ENCODE results near the gene RABAC1.
"Not testable (repeated sequence)": the region's sequence is repeated elsewhere in the genome, so short reads cannot be mapped to it uniquely, and the experiment has no call there.

RABAC1 gene, protein sequence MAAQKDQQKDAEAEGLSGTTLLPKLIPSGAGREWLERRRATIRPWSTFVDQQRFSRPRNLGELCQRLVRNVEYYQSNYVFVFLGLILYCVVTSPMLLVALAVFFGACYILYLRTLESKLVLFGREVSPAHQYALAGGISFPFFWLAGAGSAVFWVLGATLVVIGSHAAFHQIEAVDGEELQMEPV

DNA sequence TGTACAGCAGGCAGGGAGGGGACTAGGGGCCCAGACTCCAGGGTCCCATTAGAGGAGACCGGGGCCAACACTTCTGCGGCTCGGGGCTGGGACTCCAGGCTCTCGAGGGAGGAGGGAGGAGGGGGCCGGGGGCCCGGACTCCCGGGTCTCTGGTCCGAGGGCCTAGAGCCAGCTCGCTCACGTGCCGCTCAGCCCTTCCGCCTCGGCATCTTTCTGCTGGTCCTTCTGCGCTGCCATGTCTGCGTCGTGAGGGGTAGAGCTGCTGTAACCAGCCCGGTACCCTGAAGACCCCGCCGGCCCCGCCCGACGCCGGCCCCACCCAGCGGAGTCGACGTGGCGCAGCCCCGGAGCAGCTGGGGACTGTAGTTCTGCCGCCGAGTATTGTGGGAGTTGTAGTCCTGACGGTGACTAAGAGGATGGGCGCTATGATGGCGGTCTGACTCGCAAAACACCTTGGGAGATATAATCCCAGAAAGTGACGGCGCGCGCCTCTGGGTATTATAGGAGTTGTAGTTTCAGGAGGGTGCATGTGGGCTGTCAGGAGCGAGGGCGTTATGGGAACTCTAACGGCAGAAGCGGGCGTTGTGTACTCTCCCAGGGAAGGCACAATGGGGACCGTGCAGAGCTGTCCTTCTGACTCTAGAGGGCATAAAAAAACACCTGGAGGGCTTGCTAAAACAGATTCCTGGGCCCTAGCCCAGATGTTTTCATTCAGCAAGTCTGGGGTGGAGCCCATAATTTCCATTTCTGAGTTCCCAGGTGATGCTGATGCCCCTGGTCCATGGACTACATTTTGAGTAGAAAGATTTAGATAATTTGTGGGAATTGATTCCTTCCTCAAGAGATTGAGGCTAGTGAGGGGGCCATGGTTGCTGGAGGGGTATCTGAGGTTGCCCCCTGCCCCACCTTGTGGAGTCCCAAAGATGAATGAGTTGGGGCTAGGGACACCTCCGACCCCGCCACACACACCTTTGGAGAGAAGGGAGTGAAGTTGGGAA lies at the start of gene RABAC1:
Gene RABAC1, minus strand, starts transcription at position 266 of the 998 bp plus-strand sequence. Its CDS starts 29 bp downstream, at position 237.
- peak; percentile 95 for DNase-seq

GRCh38 chr19:42006569-42006968 lies 47.4 kb upstream of the RABAC1 start:
- no peak for DNase-seq

DNA sequence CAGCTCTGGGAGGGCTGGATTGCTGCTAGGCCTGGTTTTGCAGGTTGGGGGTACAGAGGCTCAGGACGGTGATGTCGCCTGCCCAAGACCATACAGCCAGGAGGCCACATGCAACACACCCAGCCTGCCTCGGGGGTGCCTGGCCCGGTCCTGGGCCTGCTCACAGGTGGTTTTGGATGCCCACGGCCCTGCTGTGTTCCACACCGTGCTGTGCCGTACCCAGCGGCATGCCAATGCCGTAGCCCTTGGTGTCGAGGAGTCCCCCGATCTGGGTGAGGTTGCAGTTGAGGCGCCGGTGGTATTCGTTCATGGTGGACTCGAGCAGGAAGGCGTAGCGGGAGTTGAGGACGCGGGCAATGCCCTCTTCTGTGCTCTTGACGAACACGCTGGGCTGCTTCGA lies 46.4 kb upstream of the RABAC1 start:
- no peak for DNase-seq

GRCh38 chr19:42003506-42004294 lies 44.6 kb upstream of the RABAC1 start:
- DNase-seq, result no peak

DNA sequence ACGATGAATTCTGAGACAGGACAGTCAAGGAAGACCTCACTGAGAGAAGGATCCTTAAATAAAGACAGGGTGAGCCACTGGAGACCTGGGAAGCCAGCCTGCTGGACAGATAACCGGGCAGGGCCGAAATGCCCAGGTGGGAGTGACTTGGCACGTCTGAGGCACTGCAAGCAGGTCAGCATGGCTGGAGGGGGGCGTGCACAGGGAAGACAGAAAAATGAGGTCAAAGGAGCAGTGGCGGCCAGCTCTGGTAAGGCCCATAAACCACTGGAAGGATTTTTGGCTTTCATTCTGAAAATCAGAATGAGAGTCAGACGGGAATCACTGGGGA lies 40.7 kb upstream of the RABAC1 start:
- DNase-seq, result no peak

- no peak for DNase-seq
Observed at GRCh38 chr19:41999071-41999877, 40.2 kb upstream of the RABAC1 start.

DNA sequence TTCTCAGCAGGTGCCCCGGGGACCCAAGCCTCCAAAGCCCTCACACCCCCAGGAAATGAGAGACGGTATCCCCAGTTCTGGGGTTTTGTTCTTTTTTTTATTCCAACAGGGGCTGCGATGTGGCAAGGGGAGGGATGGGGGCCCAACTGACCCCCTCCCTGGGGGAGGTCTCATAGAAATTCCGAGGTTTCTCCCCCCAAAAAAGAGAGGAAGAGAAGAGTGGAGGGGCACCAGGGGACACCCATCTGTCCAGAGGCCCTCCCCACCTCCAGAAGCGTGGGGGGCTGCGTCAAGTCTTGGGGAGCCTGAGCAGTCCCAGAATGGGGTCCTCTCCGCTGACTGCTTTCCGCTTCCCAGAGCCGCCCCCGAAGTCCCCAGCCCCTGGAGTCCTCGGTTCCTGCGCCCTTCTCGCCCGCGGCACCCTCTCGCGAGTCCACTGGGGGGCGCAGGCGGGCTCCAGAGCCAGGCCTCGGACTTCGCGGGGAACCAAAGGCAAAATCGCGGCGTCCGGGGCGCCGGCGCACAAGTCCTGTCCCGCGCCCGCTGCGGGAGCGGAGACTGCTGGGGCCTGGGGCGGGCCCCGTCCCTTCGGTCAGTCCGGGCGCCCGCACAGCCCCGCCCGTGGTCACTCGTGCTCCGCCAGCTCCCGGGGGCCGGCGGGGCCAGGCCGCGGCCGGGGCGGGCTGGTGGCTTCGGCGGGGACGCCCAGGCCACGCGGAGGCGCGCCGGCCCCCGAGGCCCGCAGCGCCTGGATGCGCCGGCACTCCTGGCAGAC lies 39.3 kb upstream of the RABAC1 start:
- peak; percentile 76 for DNase-seq

DNA sequence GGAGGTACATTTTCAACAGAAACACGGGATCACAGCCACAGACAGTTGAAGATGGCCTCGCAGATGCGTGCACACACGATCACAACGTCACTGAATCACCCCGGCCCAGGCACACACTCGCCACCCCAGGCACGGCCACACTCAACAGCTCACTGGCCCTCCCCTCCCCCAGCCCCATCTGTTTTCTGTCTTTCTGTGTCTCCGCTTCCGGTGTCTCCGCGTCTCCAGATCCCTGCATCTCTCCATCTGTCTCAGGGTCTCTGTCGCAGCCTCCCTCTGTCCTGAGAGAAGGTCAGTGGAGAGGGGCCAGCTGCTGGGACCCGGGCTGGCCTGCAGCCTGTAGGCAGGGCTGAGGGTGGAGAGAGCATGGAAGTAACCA lies 38.7 kb upstream of the RABAC1 start:
- no peak for DNase-seq

GRCh38 chr19:41997121-41997850 lies 38.2 kb upstream of the RABAC1 start:
- DNase-seq, result peak; percentile 72

- no peak for DNase-seq
Observed at GRCh38 chr19:41995959-41996797, 37.1 kb upstream of the RABAC1 start.

GRCh38 chr19:41994994-41995958 lies 36.2 kb upstream of the RABAC1 start:
- DNase-seq, result no peak

GRCh38 chr19:41994521-41994971 lies 35.4 kb upstream of the RABAC1 start:
- DNase-seq, result no peak

- peak; percentile 73 for DNase-seq
Observed at GRCh38 chr19:41993612-41994483, 34.7 kb upstream of the RABAC1 start, which contains the start of gene ATP1A3. ATP1A3 (minus strand) TSS chr19:41994230; CDS start chr19:41994076, 154 bp downstream.

- not testable (repeated sequence) for DNase-seq
Observed at GRCh38 chr19:41991925-41992569, 32.9 kb upstream of the RABAC1 start.

DNA sequence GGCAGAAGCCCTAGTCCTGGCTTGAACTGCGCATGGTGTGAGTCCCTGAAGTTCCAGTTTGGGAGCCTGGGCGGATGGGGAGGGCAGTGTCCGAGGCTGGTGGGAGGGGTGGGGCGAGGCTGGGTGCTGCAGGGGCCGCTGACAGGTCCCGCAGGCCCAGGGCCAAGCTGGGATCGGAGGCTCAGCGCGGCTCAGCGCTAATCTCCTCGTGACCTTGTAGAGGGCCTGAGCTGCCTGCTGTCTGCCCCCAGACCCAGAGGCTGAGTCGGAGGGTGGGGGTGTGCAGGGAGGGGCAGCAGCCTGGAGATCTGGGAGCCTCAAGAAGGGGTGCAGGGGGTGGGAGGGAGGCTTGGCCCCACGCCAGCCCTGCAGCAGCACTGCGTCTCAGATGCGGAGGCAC lies 31.9 kb upstream of the RABAC1 start:
- no peak for DNase-seq

- no peak for DNase-seq
Observed at GRCh38 chr19:41990615-41991014, 31.5 kb upstream of the RABAC1 start.

GRCh38 chr19:41990028-41990427 lies 30.9 kb upstream of the RABAC1 start:
- no peak for DNase-seq

All from hematopoietic multipotent progenitor cell treated with erythropoietin and hydrocortisone succinate and interleukin-3 and kit ligand, for 6 days (in vitro differentiated cells).